Spinal cord (tissue), 10 donors: Measurements from ENCODE around the gene SGK1. TPM values are rescaled to one million over a fixed set of nuclear protein-coding genes. Genes with fewer than 3 reads are reported as not detected.

Experiments
- DNase-seq, 6 donors: peaks; one replicate each; pipeline versions ENCODE4 v3.0.0 to v3.0.0-alpha.2; 2013 to 2015; ENCODE audit warnings: low spot score in 6 of 6, low read depth in 4 of 6
- H3K27ac ChIP-seq: one replicate; pipeline ENCODE4 v1.5.1; 2013; ENCODE audit warnings: low read depth, low read length, control low read depth
- H3K27me3 ChIP-seq: one replicate; pipeline ENCODE4 v1.6.1; 2013; ENCODE audit warnings: low read length; ENCODE audit not compliant: control insufficient read depth, insufficient read depth
- H3K36me3 ChIP-seq: one replicate; pipeline ENCODE4 v1.6.1; 2013; ENCODE audit warnings: low read length; ENCODE audit not compliant: control insufficient read depth, insufficient read depth
- H3K4me1 ChIP-seq: one replicate; pipeline ENCODE4 v1.6.1; 2013; ENCODE audit warnings: low read length; ENCODE audit not compliant: control insufficient read depth, insufficient read depth
- H3K4me3 ChIP-seq: one replicate; pipeline ENCODE4 v1.5.1; 2013; ENCODE audit warnings: low read depth, low read length, control low read depth
- H3K9me3 ChIP-seq: one replicate; pipeline ENCODE4 v1.6.1; 2013; ENCODE audit warnings: low read length; ENCODE audit not compliant: control insufficient read depth, insufficient read depth
- WGBS: methylation state at CpG from one replicate; pipeline ENCODE4 v1.1.5; 2013; ENCODE audit warnings: missing lambda C conversion rate; ENCODE audit not compliant: insufficient coverage; 5-methylcytosine and 5-hydroxymethylcytosine counted together
- polyA plus RNA-seq, 2 donors: library from polyadenylated mRNA; unstranded; fragments of 120-200 nt; gene quantifications; one replicate each; pipeline ENCODE4 v1.2.1, GENCODE V29; 2013; ENCODE audit not compliant: insufficient read length in 2 of 2
- total RNA-seq, 2 donors: library from RNA; depleted of rRNA in 1 of 2; stranded (reverse); fragments of 120-200 nt in 1 of 2; fragments of >200 nt in 1 of 2; gene quantifications; one replicate each; pipeline versions ENCODE4 v1.2.3 to v1.2.4, GENCODE V29; 2013 to 2014
- donor health status: healthy.

SGK1 gene
- total and polyA plus RNA-seq, 4 donors, result 97.8 to 258 (median 152) TPM

- Histone ChIP-seq H3K27ac (no peak overlapping the region), H3K4me1 (no peaks in the 10 kb centered on the region)
These were observed 67.1 kb downstream of the SGK1 start for GRCh38 chr6:134250776-134251175.

GRCh38 chr6:134249759-134250602, 67.9 kb downstream of the SGK1 start:
- no peak overlapping the region for H3K27ac ChIP-seq
- WGBS, result 58% methylated on average over 2 of the region's 7 CpGs
- no peak for DNase-seq
- no peaks in the 10 kb centered on the region for H3K9me3 ChIP-seq
- H3K27me3 ChIP-seq, result no peaks in the 10 kb centered on the region
- H3K36me3 ChIP-seq, result no peaks in the 10 kb centered on the region
- H3K4me1 ChIP-seq, result no peaks in the 10 kb centered on the region
- no peak overlapping the region for H3K4me3 ChIP-seq

More at GRCh38 chr6:134250776-134251175, 67.1 kb downstream of the SGK1 start:
- Histone ChIP-seq H3K27me3 (no peaks in the 10 kb centered on the region), H3K9me3 (no peaks in the 10 kb centered on the region), H3K36me3 (no peaks in the 10 kb centered on the region), H3K4me3 (no peak overlapping the region)
- DNase-seq, result no peak
- 100% methylated on average over 2 of the region's 2 CpGs for WGBS

- DNase-seq, result peak in 1 of 6 donors; percentile 33
- Histone ChIP-seq H3K9me3 (no peaks in the 10 kb centered on the region), H3K27ac (no peak overlapping the region), H3K27me3 (no peaks in the 10 kb centered on the region), H3K4me1 (no peaks in the 10 kb centered on the region), H3K36me3 (no peaks in the 10 kb centered on the region), H3K4me3 (no peak overlapping the region)
- WGBS, result 100% methylated on average over 2 of the region's 5 CpGs
These were observed 68.6 kb downstream of the SGK1 start for GRCh38 chr6:134249239-134249758.

GRCh38 chr6:134247844-134248580, 69.9 kb downstream of the SGK1 start:
- Histone ChIP-seq H3K36me3 (no peaks in the 10 kb centered on the region), H3K27me3 (no peaks in the 10 kb centered on the region), H3K9me3 (no peaks in the 10 kb centered on the region), H3K4me3 (no peak overlapping the region), H3K27ac (no peak overlapping the region), H3K4me1 (no peaks in the 10 kb centered on the region)
- WGBS, result no CpG with 5 or more reads among the region's 4 CpGs
- no peak for DNase-seq

- Histone ChIP-seq H3K27ac (no peak overlapping the region), H3K27me3 (no peaks in the 10 kb centered on the region), H3K4me3 (no peak overlapping the region), H3K9me3 (no peaks in the 10 kb centered on the region), H3K4me1 (no peaks in the 10 kb centered on the region), H3K36me3 (no peaks in the 10 kb centered on the region)
- no peak for DNase-seq
- WGBS, result no CpG with 5 or more reads among the region's 5 CpGs
These were observed 70.6 kb downstream of the SGK1 start for GRCh38 chr6:134247231-134247833.

- no peaks in the 10 kb centered on the region for H3K9me3 ChIP-seq
- DNase-seq, result no peak
- H3K4me1 ChIP-seq, result no peaks in the 10 kb centered on the region
- H3K27me3 ChIP-seq, result no peaks in the 10 kb centered on the region
- H3K36me3 ChIP-seq, result no peaks in the 10 kb centered on the region
- H3K27ac ChIP-seq, result no peak overlapping the region
- H3K4me3 ChIP-seq, result no peak overlapping the region
- WGBS, result no CpG with 5 or more reads among the region's 1 CpG
These were observed 72.2 kb downstream of the SGK1 start for GRCh38 chr6:134245706-134246105.

GRCh38 chr6:134245041-134245440, 72.9 kb downstream of the SGK1 start:
- Histone ChIP-seq H3K27me3 (no peaks in the 10 kb centered on the region), H3K4me3 (no peak overlapping the region), H3K4me1 (no peaks in the 10 kb centered on the region), H3K27ac (no peak overlapping the region), H3K36me3 (no peaks in the 10 kb centered on the region), H3K9me3 (no peaks in the 10 kb centered on the region)
- DNase-seq, result no peak
- 33% methylated on average over 1 of the region's 2 CpGs for WGBS

- H3K27ac ChIP-seq, result no peak overlapping the region
- 90% methylated on average over 6 of the region's 9 CpGs for WGBS
- no peaks in the 10 kb centered on the region for H3K9me3 ChIP-seq
- DNase-seq, result no peak
- H3K36me3 ChIP-seq, result no peaks in the 10 kb centered on the region
- no peaks in the 10 kb centered on the region for H3K27me3 ChIP-seq
- no peak overlapping the region for H3K4me3 ChIP-seq
- H3K4me1 ChIP-seq, result no peaks in the 10 kb centered on the region
These were observed 77.1 kb downstream of the SGK1 start for GRCh38 chr6:134240665-134241431.
